Kidney (tissue), 14 donors: Measurements from ENCODE around the gene TMEM132A. TPM values are rescaled to one million over a fixed set of nuclear protein-coding genes. Genes with fewer than 3 reads are reported as not detected.

ENCODE experiments used
- DNase-seq, 5 donors: peaks; one replicate each; pipeline ENCODE4 v3.0.0-alpha.2; 2013 to 2020
- FAIRE-seq: peaks from 2 replicates; lab custom pipeline; 2012; peaks lifted over from hg19 to GRCh38; lab: Jason Lieb, UNC
- H3K27ac ChIP-seq, 2 donors: one replicate each; pipeline ENCODE4 v1.7.0; 2013; ENCODE audit warnings: low read depth in 2 of 2, low read length in 2 of 2, inconsistent platforms in 1 of 2
- H3K27me3 ChIP-seq: one replicate; pipeline ENCODE4 v1.7.1; 2013; ENCODE audit warnings: low read length, inconsistent platforms; ENCODE audit not compliant: control insufficient read depth, insufficient read depth
- H3K36me3 ChIP-seq, 3 donors: one replicate each; pipeline versions ENCODE4 v1.7.0 to v1.7.1; 2013; ENCODE audit warnings: low read length in 3 of 3, control low read depth in 1 of 3, inconsistent platforms in 1 of 3; ENCODE audit not compliant: insufficient read depth in 3 of 3, control insufficient read depth in 2 of 3
- H3K4me1 ChIP-seq, 3 donors: one replicate each; pipeline versions ENCODE4 v1.7.0 to v1.7.1; 2013; ENCODE audit warnings: low read length in 3 of 3, inconsistent platforms in 1 of 3, low read depth in 1 of 3; ENCODE audit not compliant: control insufficient read depth in 2 of 3, insufficient read depth in 2 of 3
- H3K4me3 ChIP-seq, 3 donors: one replicate each; pipeline versions ENCODE4 v1.7.0 to v1.8.1; 2013; ENCODE audit warnings: low read length in 3 of 3, control low read depth in 1 of 3, inconsistent platforms in 1 of 3
- H3K9ac ChIP-seq, 3 donors: one replicate each; pipeline versions ENCODE4 v1.7.0 to v1.7.1; 2013; ENCODE audit warnings: low read length in 3 of 3, control low read depth in 1 of 3, inconsistent platforms in 1 of 3
- H3K9me3 ChIP-seq, 3 donors: one replicate each; pipeline versions ENCODE4 v1.7.0 to v1.7.1; 2013; ENCODE audit warnings: low read length in 3 of 3, control low read depth in 1 of 3, inconsistent platforms in 1 of 3; ENCODE audit not compliant: control insufficient read depth in 2 of 3, insufficient read depth in 1 of 3
- intact Hi-C: fragments of 100-400 bp; cut with DNase I; formaldehyde crosslinking; loops from one replicate; pipeline ENCODE4 v1.11.1; 2022
- polyA plus RNA-seq: library from polyadenylated mRNA; stranded (reverse); fragments of 350-450 nt; fragmentation: Illumina TruSeq; extraction: RNeasy Lipid Tissue Mini Kit (QIAGEN cat#74804); gene quantifications from one replicate; pipeline ENCODE4 v1.2.3, GENCODE V29; 2014; ENCODE audit warnings: low read depth, low replicate concordance; ENCODE audit not compliant: insufficient read depth
- total RNA-seq: library from RNA; stranded (reverse); fragmentation: NEBNext Ultra II Directional; extraction: Animal tissue kit (Norgen Biotek cat#: 25700); gene quantifications from one replicate; pipeline ENCODE4 v1.2.1, GENCODE V29; 2021
- TF ChIP-seq, protein P1 (sequence below): IDR thresholded peaks from 3 replicates; pipeline ENCODE4 v1.5.1; 2012; ENCODE audit warnings: mild to moderate bottlenecking, moderate library complexity, borderline replicate concordance; ENCODE audit not compliant: insufficient read depth; ENCODE audit errors: extremely low read depth
- donor health status: control.
- donor health status: control.
- donor health status: control.
- donor health status: control.
- donor health status: control.
- donor health status: DM: yes; HTN: yes; CAD: no.
- donor health status: Normal renal cell carcinoma (clear cell type).

The TMEM132A gene
- total and polyA plus RNA-seq, 2 donors from 2014 or later, result 17.2 to 19.1 TPM

DNA sequence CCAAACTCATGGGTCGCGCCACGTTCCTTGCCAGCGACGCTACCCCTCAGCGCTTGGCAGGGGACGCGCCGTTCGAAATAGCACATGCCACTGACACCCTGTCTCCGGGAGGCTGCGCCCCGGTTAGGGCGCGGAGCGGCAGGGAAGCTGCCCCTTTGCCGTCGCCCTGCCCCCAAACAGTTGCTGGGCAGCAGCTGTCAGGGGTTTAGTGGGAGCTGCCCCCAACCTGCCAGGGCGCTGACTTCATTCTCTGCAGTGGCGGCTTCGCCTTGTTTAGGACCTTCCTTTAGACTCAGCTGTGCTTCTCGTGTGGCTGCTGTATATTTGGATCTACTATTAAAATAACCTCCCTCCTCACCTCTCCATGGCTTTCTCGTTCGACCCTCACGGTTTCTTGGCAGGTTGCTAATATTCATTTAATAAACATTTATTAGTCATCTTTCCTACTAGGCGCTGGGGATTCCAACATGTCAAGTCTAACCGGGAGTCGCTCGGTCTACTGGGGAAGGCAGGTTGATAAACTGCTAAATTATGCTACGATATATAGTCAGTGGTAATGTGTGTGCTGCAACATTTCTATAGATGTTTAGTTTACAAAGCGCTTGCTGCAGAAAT is 9.5 kb upstream of the TMEM132A start:
- peak overlapping the region; percentile 90 to 95 (median 94) for H3K4me3 ChIP-seq
- DNase-seq, result peak; percentile 26 to 87 (median 55)
- peak overlapping the region; percentile 95 to 98 for H3K27ac ChIP-seq
- H3K4me1 ChIP-seq, result peaks cover 3 to 18% (median 6%) of the 10 kb centered on the region in 3 donors
- intact Hi-C loops, result no loop called here
- no peaks in the 10 kb centered on the region for H3K27me3 ChIP-seq
- H3K36me3 ChIP-seq, result peaks cover 0 to 3% (median 2%) of the 10 kb centered on the region in 3 donors
- TF ChIP-seq, protein P1, sequence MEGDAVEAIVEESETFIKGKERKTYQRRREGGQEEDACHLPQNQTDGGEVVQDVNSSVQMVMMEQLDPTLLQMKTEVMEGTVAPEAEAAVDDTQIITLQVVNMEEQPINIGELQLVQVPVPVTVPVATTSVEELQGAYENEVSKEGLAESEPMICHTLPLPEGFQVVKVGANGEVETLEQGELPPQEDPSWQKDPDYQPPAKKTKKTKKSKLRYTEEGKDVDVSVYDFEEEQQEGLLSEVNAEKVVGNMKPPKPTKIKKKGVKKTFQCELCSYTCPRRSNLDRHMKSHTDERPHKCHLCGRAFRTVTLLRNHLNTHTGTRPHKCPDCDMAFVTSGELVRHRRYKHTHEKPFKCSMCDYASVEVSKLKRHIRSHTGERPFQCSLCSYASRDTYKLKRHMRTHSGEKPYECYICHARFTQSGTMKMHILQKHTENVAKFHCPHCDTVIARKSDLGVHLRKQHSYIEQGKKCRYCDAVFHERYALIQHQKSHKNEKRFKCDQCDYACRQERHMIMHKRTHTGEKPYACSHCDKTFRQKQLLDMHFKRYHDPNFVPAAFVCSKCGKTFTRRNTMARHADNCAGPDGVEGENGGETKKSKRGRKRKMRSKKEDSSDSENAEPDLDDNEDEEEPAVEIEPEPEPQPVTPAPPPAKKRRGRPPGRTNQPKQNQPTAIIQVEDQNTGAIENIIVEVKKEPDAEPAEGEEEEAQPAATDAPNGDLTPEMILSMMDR, result no peak
- no peak for FAIRE-seq
- H3K9me3 ChIP-seq, result no peaks in the 10 kb centered on the region
- peak overlapping the region; percentile 91 to 92 (median 92) for H3K9ac ChIP-seq

DNA sequence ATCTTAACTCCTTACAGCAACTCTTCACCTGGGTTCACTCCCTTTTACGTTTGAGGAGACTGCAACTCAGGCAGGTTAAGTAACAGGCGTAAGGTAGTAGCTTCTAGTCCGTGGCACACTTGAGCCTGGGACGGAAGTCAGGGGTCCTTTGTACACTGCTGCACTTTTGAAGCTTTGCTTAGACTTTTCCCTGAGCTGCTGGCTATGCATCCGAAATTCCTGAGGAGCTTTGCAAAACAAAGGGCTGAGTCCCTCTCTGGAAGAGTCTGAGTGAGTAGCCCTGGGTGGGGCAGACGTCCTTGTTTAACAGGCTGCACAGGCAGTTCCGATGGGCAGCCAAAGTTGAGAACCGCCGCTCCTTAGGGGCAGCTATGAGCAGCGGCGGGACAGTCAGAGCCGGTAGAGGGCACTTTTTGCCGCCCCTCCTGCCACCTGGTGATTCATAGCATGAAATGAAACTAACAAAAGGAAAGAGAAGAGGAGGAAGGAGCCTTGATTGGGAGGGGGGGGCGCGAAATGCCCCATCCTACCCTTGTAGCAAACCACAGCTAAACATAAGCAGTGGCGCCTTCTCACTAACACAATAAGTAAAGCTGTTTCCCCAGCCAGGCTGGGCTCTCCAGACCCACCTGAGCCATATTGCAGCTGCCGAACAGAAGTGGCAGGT is 8.9 kb upstream of the TMEM132A start:
- Histone ChIP-seq H3K36me3 (peaks cover 0 to 9% (median 9%) of the 10 kb centered on the region in 3 donors), H3K27ac (peak overlapping the region in 1 of 2 donors; percentile 58), H3K9me3 (no peaks in the 10 kb centered on the region), H3K27me3 (no peaks in the 10 kb centered on the region), H3K4me1 (peaks cover 3 to 18% (median 6%) of the 10 kb centered on the region in 3 donors), H3K9ac (peak overlapping the region; percentile 46 to 92 (median 49)), H3K4me3 (peak overlapping the region; percentile 90 to 95 (median 94))
- no peak for FAIRE-seq
- intact Hi-C loops, result no loop called here
- TF ChIP-seq, protein P1, result peak; percentile 38
- peak; percentile 70 to 90 (median 80) for DNase-seq

DNA sequence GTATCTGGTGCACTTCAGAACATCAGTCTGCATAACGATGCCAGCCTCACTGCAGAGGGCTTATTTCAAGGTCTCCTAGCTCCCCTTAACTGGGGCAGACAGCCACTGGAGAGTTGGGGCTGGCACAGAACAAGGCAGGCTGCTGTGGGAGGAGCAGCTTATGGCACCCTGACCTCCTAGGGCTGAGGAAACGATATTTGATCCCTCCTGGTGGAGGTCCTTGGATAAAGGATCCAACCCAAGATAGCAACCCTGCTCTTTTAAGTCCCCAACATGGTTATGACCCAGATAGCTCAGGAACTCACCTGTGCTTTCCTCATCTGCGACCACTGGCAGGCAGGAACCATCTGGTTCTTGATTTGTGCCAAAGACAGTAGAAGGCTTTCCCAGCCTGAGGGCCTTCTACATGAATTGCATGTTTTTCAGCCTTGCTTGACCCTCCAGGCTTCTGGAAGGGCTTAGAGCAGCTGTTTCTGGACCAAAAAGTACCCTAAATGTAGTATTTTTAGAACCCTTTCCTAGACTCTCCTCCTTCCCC is 7.5 kb upstream of the TMEM132A start:
- H3K27ac ChIP-seq, result no peak overlapping the region

More for the DNA sequence above, 7.5 kb upstream of the TMEM132A start:
- H3K4me1 ChIP-seq, result peaks cover 3 to 18% (median 6%) of the 10 kb centered on the region in 3 donors
- H3K36me3 ChIP-seq, result peaks cover 8 to 21% (median 20%) of the 10 kb centered on the region in 3 donors
- DNase-seq (peak in 1 of 5 donors; percentile 32), FAIRE-seq (no peak)
- no peak overlapping the region for H3K4me3 ChIP-seq
- H3K9me3 ChIP-seq, result no peaks in the 10 kb centered on the region
- TF ChIP-seq, protein P1, result no peak
- intact Hi-C loops, result no loop called here
- H3K9ac ChIP-seq, result no peak overlapping the region
- H3K27me3 ChIP-seq, result no peaks in the 10 kb centered on the region
